Measurements from ENCODE around the gene GATA3.
"Not testable (repeated sequence)": the region's sequence is repeated elsewhere in the genome, so short reads cannot be mapped to it uniquely, and the experiment has no call there.

Gene GATA3

DNA sequence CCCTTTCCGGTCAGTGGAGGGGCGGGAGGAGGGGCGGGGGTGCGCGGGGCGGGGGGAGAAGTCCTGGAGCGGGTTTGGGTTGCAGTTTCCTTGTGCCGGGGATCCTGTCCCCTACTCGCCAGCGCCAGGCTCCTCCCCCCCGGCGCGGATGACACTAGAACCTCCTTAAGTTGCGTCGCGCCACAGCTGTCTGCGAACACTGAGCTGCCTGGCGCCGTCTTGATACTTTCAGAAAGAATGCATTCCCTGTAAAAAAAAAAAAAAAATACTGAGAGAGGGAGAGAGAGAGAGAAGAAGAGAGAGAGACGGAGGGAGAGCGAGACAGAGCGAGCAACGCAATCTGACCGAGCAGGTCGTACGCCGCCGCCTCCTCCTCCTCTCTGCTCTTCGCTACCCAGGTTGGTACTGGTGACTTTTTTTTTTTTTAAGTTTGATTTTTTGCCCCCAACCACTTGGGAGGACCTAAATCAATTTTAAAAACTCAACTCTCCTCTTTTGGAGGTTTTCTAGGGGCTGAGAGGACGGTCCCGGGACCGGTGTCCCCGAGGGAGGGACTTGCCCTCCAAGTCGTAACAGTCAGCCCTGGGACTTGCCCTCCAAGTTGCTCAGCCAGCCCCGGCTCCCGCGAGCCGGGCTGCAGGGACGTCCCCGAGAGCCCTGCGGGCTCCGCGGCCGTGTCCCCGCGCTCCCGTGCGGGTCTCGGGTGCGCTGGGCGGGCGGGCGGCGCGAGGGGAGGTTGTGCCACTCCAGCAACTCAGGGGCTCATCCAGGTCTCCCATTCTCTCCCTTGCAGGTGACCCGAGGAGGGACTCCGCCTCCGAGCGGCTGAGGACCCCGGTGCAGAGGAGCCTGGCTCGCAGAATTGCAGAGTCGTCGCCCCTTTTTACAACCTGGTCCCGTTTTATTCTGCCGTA is at the start of gene GATA3:
GATA3 (plus strand) TSS at position 195 of the 914 bp plus-strand sequence. CDS start 968 bp downstream, outside the sequence.
- no peak for DNase-seq

DNA sequence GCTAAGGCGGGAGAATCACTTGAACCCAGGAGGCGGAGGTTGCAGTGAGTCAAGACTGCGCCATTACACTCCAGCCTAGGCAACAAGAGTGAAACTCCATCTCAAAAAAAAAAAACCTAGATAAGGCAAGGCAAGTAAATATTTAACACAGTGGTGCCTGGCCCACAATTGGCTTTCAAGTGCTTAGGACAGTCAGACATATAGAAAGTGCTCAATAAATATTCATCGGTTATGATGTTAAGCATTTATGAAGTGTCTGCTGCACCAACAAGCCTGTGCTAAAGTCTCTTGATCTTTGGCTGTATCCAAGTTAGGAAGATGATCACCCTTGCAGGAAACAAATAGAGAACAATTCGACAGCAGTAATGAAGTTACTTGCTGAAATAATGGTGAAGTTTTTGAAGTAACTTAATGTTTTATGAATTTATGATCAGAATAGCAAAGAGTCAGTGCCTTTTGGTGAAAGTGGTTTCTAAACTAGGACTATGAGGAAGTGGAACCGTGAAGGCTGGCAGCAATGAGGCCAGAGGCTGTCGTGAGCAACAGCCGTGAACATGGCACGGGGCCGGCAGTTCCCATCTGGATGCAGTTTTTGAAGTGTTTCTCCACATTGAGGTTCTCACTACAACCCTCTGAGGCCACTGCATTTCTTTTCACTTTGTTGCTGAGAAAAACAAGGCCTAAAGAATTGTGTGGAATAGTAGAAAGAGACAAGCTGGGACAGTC is 48.1 kb upstream of the GATA3 start:
- DNase-seq: no peak

DNA sequence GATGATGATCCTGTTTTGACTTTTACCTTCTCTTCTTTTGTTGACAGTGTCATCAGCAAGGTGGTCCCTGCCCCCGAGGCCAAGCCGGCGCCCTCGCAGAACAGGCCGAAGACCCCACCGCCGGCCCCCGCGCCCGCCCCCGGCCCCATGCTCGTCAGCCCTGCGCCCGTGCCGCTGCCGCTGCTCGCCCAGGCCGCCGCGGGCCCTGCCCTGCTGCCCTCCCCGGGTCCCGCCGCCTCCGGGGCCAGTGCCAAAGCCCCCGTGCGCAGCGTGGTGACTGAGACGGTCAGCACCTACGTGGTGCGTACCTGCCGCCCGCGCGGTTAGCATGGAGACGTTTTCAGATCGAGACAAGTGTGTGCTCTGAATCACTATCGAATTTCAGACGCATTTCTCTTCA is 45.5 kb upstream of the GATA3 start:
- DNase-seq: no peak

DNA sequence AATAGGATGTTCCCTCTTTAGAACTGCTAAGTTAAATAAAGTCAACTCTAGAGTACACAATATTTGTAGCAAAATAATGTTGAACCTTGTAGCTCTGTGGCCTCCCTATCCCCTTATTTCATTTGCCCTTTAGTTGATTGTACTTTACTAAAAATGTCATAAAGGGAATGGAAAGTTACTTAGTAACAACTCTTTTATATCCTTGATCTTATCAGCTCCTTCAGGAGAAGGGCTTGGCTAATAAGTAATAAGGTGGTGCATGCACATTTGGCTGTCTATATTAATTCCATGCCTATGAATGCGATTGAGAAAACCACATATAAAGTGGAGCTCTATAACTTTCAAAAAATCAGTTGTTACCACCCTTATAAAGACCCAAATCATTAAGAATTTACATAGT is 41.5 kb upstream of the GATA3 start:
- DNase-seq: no peak

DNA sequence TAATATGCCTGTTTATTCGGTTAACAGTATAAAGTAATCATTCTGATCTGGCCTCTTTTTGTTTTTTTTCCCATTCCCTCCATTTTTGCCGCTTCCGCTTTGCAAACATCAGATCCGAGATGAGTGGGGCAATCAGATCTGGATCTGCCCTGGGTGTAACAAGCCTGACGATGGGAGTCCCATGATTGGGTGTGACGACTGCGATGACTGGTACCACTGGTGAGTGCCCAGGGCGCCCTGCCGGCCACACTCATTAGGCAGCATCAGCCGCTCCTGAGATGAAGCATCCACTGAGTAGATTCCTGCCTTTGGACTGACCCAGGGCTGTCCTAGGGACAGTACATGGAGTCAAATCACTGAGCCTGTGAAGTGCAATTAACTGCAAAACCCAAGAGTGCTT is 40.9 kb upstream of the GATA3 start:
- no peak for DNase-seq

DNA sequence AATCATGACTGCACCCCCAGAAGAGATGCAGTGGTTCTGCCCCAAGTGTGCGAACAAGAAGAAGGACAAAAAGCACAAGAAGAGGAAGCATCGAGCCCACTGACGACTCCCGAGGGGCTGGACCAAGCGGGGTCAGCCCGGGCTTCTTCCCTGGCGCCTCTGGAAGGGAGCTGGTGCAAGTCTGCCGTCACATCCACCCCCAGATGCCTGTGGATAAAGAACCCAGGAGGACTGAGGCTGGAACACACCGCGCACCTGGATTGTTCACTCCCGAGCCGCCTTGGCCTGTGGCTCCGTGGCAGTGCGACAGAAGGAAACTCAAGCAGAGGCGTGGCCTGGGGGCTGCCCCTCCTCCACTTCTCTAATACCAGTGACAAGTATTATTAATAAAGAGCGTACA is 39.8 kb upstream of the GATA3 start:
- no peak for DNase-seq

DNA sequence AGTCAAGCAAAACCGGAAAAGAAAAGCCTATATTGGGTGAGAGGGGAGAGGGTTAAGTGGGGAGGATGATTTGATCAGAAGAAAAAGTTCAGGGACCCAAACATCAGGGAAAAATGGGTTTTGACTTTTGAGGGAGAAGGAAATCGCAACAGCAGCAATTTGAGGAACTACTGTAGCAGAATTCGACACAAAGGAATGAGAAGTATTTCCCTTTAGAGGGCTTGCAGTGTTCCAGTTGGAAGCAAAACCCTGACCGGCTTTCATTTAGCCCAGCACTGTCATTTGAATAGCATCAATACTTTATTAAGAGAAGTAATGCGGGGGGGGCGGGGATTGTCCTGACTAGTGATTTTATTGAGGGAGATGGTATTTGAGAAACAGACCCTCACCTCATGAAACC is 37.2 kb upstream of the GATA3 start:
- no peak for DNase-seq

DNA sequence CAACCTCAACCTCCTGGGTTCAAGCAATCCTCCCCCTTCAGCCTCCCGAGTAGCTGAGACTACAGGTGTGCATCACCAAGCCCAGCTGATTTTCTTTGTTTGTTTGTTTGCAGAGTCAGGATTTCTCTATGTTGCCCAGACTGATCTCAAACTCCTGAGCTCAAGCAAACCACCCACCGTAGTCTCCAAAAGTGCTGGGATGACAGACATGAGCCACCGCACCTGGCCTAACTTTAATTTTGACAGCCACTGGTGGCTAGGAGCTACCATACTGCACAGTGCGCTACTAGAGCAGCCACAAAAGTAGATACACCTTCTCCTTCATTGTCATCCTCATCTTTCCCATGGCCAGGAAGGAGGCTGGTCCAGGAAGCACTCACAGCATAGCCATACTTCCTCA is 31.2 kb upstream of the GATA3 start:
- no peak for DNase-seq

DNA sequence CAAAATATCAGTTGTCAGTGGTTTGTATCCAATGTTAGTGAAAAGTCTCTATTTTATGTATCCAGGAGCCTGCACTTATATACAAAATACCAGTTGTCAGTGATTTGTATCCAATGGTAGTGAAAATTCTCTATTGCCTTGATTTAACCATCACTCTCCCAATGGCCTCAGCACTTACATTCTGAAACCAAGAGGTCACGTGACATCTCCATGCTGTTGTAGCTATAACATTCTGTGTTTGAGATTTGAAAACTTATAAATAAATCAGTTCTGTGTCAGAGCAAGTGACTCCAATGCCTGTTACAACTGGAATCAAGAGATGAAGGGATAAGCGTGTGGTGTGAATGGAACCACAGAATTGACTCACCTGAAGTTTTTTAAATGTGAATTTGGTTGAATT is 30.6 kb upstream of the GATA3 start:
- DNase-seq: no peak

DNA sequence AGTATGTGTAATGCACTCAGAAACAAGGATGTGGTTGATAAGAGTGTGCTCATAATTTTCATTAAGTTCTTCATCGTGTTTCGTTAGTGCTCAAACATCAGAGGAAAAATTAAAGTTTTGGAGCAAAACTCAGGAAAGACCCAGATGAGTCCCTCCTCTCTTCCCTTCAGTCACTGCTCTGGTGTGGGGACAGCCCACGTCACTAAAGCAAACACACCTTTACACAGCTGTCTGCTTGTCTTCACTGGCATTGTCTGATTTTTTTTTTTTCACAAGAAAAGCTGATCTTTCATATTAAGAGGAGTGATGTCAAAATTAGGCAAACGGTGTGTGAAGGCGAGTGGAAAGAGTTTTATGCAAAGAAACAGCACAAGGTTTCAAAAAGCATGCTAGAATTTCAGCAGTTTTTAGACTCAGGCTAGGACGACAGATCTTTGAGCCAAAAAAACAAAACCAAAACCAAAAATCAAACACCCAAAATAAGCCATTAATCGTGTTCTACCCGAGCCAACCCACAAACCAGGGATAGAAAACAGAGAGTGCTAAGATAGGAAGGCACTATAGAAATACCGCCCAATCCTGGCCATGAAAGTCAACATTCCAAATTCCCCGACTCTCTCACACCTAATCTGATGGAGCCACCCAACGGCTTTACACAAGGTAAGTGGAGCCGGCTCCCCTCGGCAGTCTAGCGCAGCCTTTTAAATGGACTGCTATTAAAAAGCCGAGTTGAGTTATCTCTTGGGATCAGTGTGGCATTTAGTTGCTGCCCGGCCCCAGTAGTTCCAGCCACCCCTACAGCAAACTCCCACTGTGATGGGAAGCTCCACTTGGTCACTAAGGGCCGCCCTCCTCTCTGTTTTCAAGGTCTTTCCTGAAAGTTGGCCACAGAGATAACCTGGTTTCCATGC is 27.9 kb upstream of the GATA3 start:
- no peak for DNase-seq

DNA sequence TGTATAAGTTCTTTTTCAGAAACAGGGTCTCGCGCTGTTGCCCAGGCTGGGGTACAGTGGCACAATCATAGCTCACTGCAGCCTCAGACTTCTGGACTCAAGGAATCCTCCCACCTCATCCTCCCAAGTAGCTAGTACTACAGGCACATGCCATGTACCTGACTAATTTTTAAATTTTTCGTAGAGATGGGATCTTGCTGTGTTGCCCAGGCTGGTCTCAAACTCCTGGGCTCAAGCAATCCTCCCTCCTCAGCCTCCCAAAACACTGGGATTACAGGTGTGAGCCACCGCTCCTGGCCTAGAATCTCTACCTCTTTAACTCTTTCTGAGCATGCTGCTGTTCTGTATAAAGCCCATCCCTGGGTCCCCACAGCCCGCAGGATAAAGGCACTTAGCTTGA is 23.3 kb upstream of the GATA3 start:
- not testable (repeated sequence) for DNase-seq

DNA sequence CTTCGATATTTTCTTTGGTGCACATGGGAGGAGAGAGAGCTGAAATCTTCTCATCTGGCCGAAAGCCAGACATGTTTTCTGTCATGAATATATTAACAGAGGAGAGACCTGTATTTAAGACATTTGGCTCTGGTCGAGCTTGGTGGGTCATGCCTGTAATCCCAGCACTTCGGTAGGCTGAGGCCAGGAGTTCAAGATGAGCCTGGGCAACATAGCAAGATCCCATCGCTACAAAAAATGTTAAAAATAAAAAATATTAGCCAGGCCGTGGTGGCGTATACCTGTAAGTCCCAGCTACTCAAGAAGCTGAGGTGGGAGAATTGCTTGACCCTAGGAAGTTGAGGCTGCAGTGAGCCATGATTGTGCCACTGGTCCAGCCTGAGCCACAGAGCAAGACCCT is 21.9 kb upstream of the GATA3 start:
- no peak for DNase-seq

DNA sequence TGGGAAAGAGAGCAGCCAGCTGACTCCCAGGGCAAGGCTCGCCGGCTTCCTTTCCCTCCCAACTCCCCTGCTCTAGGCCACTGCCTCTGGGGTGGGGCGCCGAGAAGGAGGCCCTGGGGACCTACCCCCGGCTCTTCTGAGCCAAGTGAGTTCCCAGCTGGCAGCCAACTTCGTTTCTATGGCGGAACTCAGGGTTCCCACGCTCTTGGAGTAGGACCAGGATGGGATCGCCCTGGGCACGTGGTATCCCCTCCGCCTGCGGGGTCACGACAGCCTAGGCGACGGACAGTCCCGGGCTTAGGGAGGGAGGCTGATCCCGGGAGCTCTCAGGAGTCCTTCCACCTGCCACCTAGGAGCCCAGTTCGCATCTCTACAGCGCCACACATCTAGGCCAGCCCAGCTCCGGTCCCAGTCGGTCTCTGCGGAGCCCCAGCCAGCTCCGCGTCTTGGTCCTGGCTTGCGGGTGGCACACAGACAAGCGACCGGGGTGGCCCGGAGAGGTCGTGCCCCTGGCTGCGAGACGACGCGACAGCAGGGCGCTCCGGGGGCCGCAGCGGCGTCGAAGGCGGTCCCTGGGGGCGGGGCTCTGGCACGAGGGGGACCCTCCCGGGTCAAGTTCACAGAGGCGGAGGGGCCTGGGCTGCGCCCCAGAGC is 20.5 kb upstream of the GATA3 start:
- no peak for DNase-seq

DNA sequence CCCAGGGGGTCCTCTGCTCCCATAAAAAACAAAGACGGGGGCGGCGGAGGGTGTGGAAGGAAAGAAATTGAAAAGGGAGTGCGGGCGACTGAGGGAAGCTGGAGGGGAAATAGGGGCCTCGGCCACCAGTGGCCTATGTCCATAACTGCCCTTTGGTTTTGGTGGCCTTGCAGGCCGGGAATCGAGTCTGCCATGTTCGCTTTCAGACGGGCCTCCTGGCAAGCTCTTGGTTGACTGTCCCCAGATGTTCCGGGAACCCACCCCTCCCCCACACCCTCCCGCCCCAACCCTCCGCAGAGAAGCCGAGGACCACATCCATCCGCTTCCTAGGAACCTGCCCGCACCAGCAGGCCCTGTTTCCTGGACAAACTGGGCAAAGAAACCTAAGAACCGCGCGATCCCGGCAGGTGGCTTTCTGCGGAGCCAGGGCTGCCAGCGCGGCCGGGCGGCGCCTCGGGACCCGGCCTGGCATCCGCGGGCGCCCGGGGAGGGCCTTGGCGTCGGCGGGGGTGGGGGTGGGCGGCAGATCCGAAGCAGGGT is 20.0 kb upstream of the GATA3 start:
- no peak for DNase-seq

DNA sequence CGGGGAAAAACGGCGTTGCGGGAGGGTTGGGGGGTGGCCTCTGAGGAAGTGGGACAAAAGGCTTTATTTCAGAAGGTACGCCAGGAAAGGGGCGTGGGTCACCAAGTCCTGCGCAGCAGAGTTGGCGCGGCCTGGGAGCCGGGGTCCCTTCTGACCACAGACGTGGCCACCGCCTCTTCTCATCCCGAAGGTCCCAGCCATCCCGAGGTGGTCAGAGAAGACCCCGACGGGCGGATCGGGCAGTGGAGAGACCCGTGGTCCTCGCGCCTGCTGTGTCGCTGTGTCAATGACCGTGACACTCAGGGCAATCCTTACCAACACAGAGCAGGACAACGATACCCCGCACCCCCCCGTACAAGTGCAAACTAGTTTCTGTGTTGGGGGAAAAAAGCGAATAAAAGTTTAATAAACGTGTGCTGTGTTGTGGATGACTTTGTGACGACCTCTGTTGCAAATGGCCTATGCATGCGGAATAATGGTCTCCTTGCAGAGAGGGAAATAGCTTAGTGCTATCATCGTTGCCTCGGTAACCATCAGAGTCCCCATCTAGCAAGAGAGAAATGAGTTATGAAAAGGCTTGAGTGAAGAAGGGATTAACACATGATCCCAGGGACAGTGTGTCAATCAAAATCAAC is 19.4 kb upstream of the GATA3 start:
- no peak for DNase-seq

DNA sequence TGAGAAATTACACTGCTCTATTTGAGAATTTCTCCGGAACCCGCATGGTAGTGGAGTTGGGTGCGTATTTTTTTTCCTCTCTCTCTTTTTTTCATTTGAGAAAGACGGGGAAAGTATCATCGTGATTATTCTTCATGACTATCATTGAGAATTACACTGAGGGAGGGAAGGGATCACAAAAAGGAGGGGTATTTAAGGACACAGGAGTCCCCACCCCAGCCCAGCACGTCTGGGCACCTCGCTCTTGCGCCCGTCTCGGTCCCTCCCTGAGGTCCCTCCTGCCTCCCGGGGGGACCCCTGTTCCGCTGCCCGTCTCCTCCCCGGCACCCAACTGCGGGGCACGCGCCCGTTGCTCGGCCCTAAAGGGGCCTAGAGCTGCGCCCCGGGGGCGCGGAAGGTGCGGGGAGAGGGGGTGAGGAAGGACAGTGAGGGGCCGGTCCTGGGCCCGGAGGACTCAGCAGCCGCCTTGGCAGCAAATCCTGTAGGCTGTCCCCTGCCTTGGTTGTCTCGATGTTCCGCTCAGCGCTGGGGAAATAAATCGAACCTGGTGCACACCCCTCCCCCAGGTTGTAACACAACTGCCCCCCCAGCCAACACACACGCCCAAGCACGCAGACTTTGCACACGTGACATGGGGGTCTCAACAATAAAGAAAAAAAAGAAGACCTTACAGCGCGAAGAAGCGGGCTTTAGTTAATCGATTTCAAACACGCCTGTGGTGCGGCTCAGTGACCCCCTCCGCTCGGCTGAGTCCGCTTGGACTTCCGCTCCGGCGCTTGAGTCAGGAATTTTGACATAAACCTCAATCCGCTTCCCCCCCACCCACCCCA is 18.6 kb upstream of the GATA3 start:
- no peak for DNase-seq

DNA sequence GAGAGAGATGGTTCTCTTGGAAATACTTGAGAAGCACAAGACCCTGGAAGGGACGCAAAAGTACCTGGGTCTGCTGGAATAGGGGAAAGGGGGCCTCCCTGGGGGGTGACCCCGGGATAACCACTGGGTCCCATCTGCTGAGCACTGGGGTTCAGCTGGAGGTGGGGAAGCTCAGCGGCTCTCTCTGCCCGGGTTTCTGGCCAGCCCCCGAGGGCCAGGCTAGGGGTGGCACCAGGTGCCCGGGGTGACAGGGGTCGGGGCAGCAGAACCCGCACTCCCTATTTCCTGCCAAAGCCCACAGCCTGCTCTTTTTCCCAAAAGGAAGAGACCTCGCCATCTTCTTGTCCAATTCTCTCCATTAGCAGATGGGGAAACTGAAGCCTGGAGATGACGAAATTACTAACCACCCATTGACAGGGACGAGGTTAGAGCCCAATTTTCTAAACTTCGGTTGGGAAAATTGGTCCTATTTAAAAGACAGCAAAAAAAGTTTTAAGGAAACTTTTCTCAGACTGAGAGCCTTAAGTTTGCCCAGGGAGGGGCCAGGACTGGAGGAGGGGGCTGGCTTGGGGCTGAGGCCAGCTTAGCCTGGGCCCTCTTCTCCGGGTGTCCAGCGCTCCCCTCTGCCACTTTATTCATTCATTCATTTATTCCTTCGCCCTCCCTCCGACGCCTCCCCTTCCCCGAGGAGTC is 17.8 kb upstream of the GATA3 start:
- no peak for DNase-seq

DNA sequence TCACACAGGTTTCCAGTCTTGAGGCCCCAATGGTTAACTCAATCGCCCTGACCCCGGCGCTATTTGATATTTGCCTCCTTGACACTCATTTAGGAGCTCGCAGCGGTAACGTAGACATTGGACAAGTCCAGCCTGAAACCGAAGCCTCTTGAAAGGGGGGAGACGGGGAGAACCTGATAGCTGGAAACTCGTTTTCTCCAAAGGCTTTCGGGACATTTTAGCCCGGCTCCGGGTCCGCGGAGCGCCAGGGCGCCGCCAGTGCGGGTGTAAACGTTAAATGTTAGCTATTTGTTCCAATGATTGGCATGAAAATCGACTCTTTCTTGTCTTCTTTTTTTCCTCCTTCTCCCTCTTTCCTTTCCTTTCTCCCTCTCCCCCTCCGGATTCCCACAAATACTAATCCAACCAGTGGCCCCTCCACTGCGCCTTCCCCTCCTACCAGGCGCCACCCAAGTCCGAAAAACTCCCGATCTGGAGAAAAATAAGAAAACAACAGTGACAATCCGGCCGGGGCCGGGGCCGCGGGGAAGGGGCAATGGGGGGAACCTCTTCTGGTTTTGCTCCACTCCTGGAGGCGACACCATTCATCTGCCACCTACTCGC is 17.2 kb upstream of the GATA3 start:
- no peak for DNase-seq

DNA sequence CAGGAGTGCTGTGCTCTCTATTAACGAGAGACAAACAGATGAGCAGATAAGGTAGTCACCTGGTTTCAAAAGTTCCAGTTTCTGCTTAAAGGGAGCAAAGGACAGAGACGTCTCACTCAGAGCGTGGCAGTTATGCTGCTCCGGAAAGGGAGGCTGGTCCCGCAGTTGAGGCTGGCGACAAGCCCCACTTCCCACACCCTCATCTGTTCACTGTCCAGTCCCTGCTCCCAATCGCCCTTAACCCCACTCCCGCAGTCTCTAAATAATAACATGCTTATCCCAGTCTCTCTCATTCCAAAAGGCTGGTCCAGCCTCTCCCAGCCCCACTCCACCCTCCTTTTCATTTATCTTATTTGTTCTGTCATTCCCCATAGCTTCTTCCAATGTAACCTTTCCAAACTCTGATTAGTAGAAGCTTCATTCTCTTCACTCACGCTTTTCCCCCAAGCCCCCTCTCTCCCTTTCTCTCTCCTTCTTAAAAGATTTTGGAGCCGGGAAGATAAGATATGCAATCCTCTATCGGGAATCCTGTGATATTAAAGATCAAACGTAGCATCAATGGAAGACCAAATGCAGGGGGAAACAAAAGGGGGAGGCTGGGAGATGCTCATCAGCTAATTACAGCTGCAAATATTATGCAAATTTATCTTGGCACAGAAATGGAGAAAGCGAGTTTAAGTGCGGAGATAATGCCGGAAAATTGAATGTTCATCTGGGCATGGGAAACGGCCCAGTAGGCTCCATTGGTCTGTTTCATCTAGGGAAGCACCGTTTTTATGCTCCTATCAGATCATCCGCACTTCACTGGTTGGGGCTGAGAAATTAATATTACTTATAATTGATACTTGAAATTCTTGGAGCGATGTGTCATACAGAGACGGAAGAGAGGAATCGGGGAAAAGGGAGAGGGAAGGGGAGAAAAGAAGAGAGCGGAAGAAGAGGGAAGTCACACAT is 16.3 kb upstream of the GATA3 start:
- no peak for DNase-seq

Data from NCI-H524 treated with DMSO at 0.1 percent for 48 hours (cell line).